Stomach smooth muscle (tissue), 2 donors: ENCODE results near the gene EPHA4.

ENCODE experiments used
- H3K27ac ChIP-seq: one replicate; pipeline ENCODE4 v1.7.0; 2013; ENCODE audit warnings: mild to moderate bottlenecking, low read length, inconsistent platforms
- H3K27me3 ChIP-seq, 2 donors: one replicate each; pipeline ENCODE4 v1.7.0; 2013; ENCODE audit warnings: low read length in 2 of 2; ENCODE audit not compliant: insufficient read depth in 2 of 2, control insufficient read depth in 1 of 2
- H3K36me3 ChIP-seq, 2 donors: one replicate each; pipeline ENCODE4 v1.7.0; 2013; ENCODE audit warnings: low read length in 2 of 2; ENCODE audit not compliant: control insufficient read depth in 2 of 2, insufficient read depth in 2 of 2
- H3K4me1 ChIP-seq: one replicate; pipeline ENCODE4 v1.7.0; 2013; ENCODE audit warnings: low read length; ENCODE audit not compliant: control insufficient read depth, insufficient read depth
- H3K4me3 ChIP-seq, 2 donors: one replicate each; pipeline ENCODE4 v1.7.0; 2013; ENCODE audit warnings: low read length in 2 of 2
- H3K9ac ChIP-seq, 2 donors: one replicate each; pipeline ENCODE4 v1.7.0; 2013; ENCODE audit warnings: low read length in 2 of 2, mild to moderate bottlenecking in 1 of 2
- H3K9me3 ChIP-seq, 2 donors: one replicate each; pipeline ENCODE4 v1.7.0; 2013; ENCODE audit warnings: low read length in 2 of 2; ENCODE audit not compliant: control insufficient read depth in 2 of 2
- donor health status: healthy.
- donor health status: Pancreatic carcinoma.

EPHA4 gene

GRCh38 chr2:221492636-221493035, 79.5 kb downstream of the EPHA4 start:
- Histone ChIP-seq H3K27me3 (no peaks in the 10 kb centered on the region), H3K27ac (no peak overlapping the region), H3K4me1 (no peaks in the 10 kb centered on the region), H3K9me3 (no peaks in the 10 kb centered on the region), H3K4me3 (no peak overlapping the region), H3K36me3 (no peaks in the 10 kb centered on the region), H3K9ac (no peak overlapping the region)

GRCh38 chr2:221490506-221491060, 81.5 kb downstream of the EPHA4 start:
- no peaks in the 10 kb centered on the region for H3K4me1 ChIP-seq
- no peak overlapping the region for H3K9ac ChIP-seq
- no peak overlapping the region for H3K27ac ChIP-seq
- H3K36me3 ChIP-seq: no peaks in the 10 kb centered on the region
- H3K27me3 ChIP-seq: no peaks in the 10 kb centered on the region
- no peaks in the 10 kb centered on the region for H3K9me3 ChIP-seq
- H3K4me3 ChIP-seq: no peak overlapping the region

GRCh38 chr2:221488136-221488807, 83.8 kb downstream of the EPHA4 start:
- Histone ChIP-seq H3K36me3 (no peaks in the 10 kb centered on the region), H3K27ac (no peak overlapping the region)

GRCh38 chr2:221486106-221486505, 86.0 kb downstream of the EPHA4 start:
- Histone ChIP-seq H3K4me1 (no peaks in the 10 kb centered on the region), H3K4me3 (no peak overlapping the region), H3K27ac (no peak overlapping the region), H3K27me3 (no peaks in the 10 kb centered on the region), H3K36me3 (no peaks in the 10 kb centered on the region), H3K9ac (no peak overlapping the region), H3K9me3 (no peaks in the 10 kb centered on the region)

More at GRCh38 chr2:221488136-221488807, 83.8 kb downstream of the EPHA4 start:
- Histone ChIP-seq H3K4me3 (no peak overlapping the region), H3K4me1 (no peaks in the 10 kb centered on the region), H3K9ac (no peak overlapping the region), H3K27me3 (no peaks in the 10 kb centered on the region), H3K9me3 (no peaks in the 10 kb centered on the region)

- Histone ChIP-seq H3K9ac (no peak overlapping the region), H3K4me3 (no peak overlapping the region), H3K36me3 (no peaks in the 10 kb centered on the region), H3K27me3 (no peaks in the 10 kb centered on the region), H3K9me3 (no peaks in the 10 kb centered on the region), H3K27ac (no peak overlapping the region), H3K4me1 (no peaks in the 10 kb centered on the region)
Measured at GRCh38 chr2:221485503-221485870, 86.6 kb downstream of the EPHA4 start.

- H3K27me3 ChIP-seq: no peaks in the 10 kb centered on the region
- H3K27ac ChIP-seq: no peak overlapping the region
- H3K9me3 ChIP-seq: no peaks in the 10 kb centered on the region
- H3K4me1 ChIP-seq: peaks cover 2% of the 10 kb centered on the region
- H3K4me3 ChIP-seq: no peak overlapping the region
- no peak overlapping the region for H3K9ac ChIP-seq
- no peaks in the 10 kb centered on the region for H3K36me3 ChIP-seq
Measured at GRCh38 chr2:221484761-221485502, 87.2 kb downstream of the EPHA4 start.

GRCh38 chr2:221482666-221483455, 89.2 kb downstream of the EPHA4 start:
- no peak overlapping the region for H3K27ac ChIP-seq
- peaks cover 4% of the 10 kb centered on the region for H3K4me1 ChIP-seq
- no peaks in the 10 kb centered on the region for H3K9me3 ChIP-seq
- H3K27me3 ChIP-seq: no peaks in the 10 kb centered on the region
- no peaks in the 10 kb centered on the region for H3K36me3 ChIP-seq
- H3K4me3 ChIP-seq: no peak overlapping the region
- no peak overlapping the region for H3K9ac ChIP-seq

- H3K4me1 ChIP-seq: peaks cover 9% of the 10 kb centered on the region
- H3K36me3 ChIP-seq: no peaks in the 10 kb centered on the region
- H3K9ac ChIP-seq: no peak overlapping the region
- H3K4me3 ChIP-seq: no peak overlapping the region
- no peaks in the 10 kb centered on the region for H3K27me3 ChIP-seq
- no peak overlapping the region for H3K27ac ChIP-seq
- H3K9me3 ChIP-seq: no peaks in the 10 kb centered on the region
Measured at GRCh38 chr2:221480821-221481220, 91.3 kb downstream of the EPHA4 start.

GRCh38 chr2:221480163-221480562, 91.9 kb downstream of the EPHA4 start:
- no peaks in the 10 kb centered on the region for H3K36me3 ChIP-seq
- no peak overlapping the region for H3K27ac ChIP-seq
- H3K4me1 ChIP-seq: peaks cover 9% of the 10 kb centered on the region
- no peak overlapping the region for H3K9ac ChIP-seq
- no peaks in the 10 kb centered on the region for H3K27me3 ChIP-seq
- no peaks in the 10 kb centered on the region for H3K9me3 ChIP-seq
- H3K4me3 ChIP-seq: no peak overlapping the region

- Histone ChIP-seq H3K27me3 (no peaks in the 10 kb centered on the region), H3K36me3 (no peaks in the 10 kb centered on the region), H3K4me1 (peaks cover 9% of the 10 kb centered on the region), H3K9ac (no peak overlapping the region), H3K27ac (no peak overlapping the region), H3K4me3 (no peak overlapping the region), H3K9me3 (no peaks in the 10 kb centered on the region)
Measured at GRCh38 chr2:221478485-221478863, 93.6 kb downstream of the EPHA4 start.
